Spinal cord (tissue), 10 donors: Measurements from ENCODE around the gene APLP1. TPM values are rescaled to one million over a fixed set of nuclear protein-coding genes. Genes with fewer than 3 reads are reported as not detected.

ENCODE experiments used
- DNase-seq, 6 donors: peaks; one replicate each; pipeline versions ENCODE4 v3.0.0 to v3.0.0-alpha.2; 2013 to 2015; ENCODE audit warnings: low spot score in 6 of 6, low read depth in 4 of 6
- H3K27ac ChIP-seq: one replicate; pipeline ENCODE4 v1.5.1; 2013; ENCODE audit warnings: low read depth, low read length, control low read depth
- H3K27me3 ChIP-seq: one replicate; pipeline ENCODE4 v1.6.1; 2013; ENCODE audit warnings: low read length; ENCODE audit not compliant: control insufficient read depth, insufficient read depth
- H3K36me3 ChIP-seq: one replicate; pipeline ENCODE4 v1.6.1; 2013; ENCODE audit warnings: low read length; ENCODE audit not compliant: control insufficient read depth, insufficient read depth
- H3K4me1 ChIP-seq: one replicate; pipeline ENCODE4 v1.6.1; 2013; ENCODE audit warnings: low read length; ENCODE audit not compliant: control insufficient read depth, insufficient read depth
- H3K4me3 ChIP-seq: one replicate; pipeline ENCODE4 v1.5.1; 2013; ENCODE audit warnings: low read depth, low read length, control low read depth
- H3K9me3 ChIP-seq: one replicate; pipeline ENCODE4 v1.6.1; 2013; ENCODE audit warnings: low read length; ENCODE audit not compliant: control insufficient read depth, insufficient read depth
- WGBS: methylation state at CpG from one replicate; pipeline ENCODE4 v1.1.5; 2013; ENCODE audit warnings: missing lambda C conversion rate; ENCODE audit not compliant: insufficient coverage; 5-methylcytosine and 5-hydroxymethylcytosine counted together
- polyA plus RNA-seq, 2 donors: library from polyadenylated mRNA; unstranded; fragments of 120-200 nt; gene quantifications; one replicate each; pipeline ENCODE4 v1.2.1, GENCODE V29; 2013; ENCODE audit not compliant: insufficient read length in 2 of 2
- small RNA-seq: library from RNA; depleted of rRNA; stranded (forward); fragments of <200 nt; gene quantifications from one replicate; pipeline ENCODE3, GENCODE V24; 2014; ENCODE audit warnings: low replicate concordance
- total RNA-seq, 2 donors: library from RNA; depleted of rRNA in 1 of 2; stranded (reverse); fragments of 120-200 nt in 1 of 2; fragments of >200 nt in 1 of 2; gene quantifications; one replicate each; pipeline versions ENCODE4 v1.2.3 to v1.2.4, GENCODE V29; 2013 to 2014
- donor health status: healthy.

The APLP1 gene
- total and polyA plus RNA-seq, 4 donors: 205 to 1,097 (median 629) TPM

- WGBS: 60% methylated on average over 2 of the region's 5 CpGs
- Histone ChIP-seq H3K9me3 (no peaks in the 10 kb centered on the region), H3K27me3 (peaks cover 2% of the 10 kb centered on the region), H3K27ac (no peak overlapping the region), H3K4me3 (no peak overlapping the region), H3K4me1 (peaks cover 3% of the 10 kb centered on the region), H3K36me3 (no peaks in the 10 kb centered on the region)
- no peak for DNase-seq
Observed at GRCh38 chr19:35928507-35928906, 60.1 kb downstream of the APLP1 start.

Small RNA genes within 50 kb of the gene (small RNA-seq; reads per million reads assigned to genes)
- not detected for gene RN7SL402P

Other genes with a start within 250 kb of the APLP1 start
- 10 to 100 TPM; 18.1 to 55.3 TPM for gene RBM42, start 239.5 kb upstream of the APLP1 start, total RNA-seq
- gene RBM42, start 239.5 kb upstream of the APLP1 start, polyA plus RNA-seq: 10 to 100 TPM; 73.4 to 76.5 TPM
- gene ETV2, start 226.8 kb upstream of the APLP1 start, total RNA-seq: 1 to 10 TPM in 1 of 2 donors, under 1 TPM in 1; 0.59 to 2.7 TPM
- gene ETV2, start 226.8 kb upstream of the APLP1 start, polyA plus RNA-seq: 1 to 10 TPM; 4.0 to 4.6 TPM
- 100 to 1,000 TPM; 321 to 628 TPM for gene COX6B1, start 220.3 kb upstream of the APLP1 start, total RNA-seq
- 100 to 1,000 TPM; 378 to 396 TPM for gene COX6B1, start 220.3 kb upstream of the APLP1 start, polyA plus RNA-seq
- gene UPK1A, start 202.1 kb upstream of the APLP1 start, total RNA-seq: not detected
- gene UPK1A, start 202.1 kb upstream of the APLP1 start, polyA plus RNA-seq: under 1 TPM in 1 of 2 donors, not detected in 1; 0.21 TPM
- not detected for gene ZBTB32, start 164.0 kb upstream of the APLP1 start, total RNA-seq
- under 1 TPM; 0.14 to 0.68 TPM for gene ZBTB32, start 164.0 kb upstream of the APLP1 start, polyA plus RNA-seq
- 10 to 100 TPM in 1 of 2 donors, 1 to 10 TPM in 1; 8.2 to 15.3 TPM for gene KMT2B, start 150.6 kb upstream of the APLP1 start, total RNA-seq
- gene KMT2B, start 150.6 kb upstream of the APLP1 start, polyA plus RNA-seq: 10 to 100 TPM; 41.6 to 42.2 TPM
- 1 to 10 TPM; 3.1 to 3.5 TPM for gene IGFLR1, start 126.1 kb upstream of the APLP1 start, total RNA-seq
- gene IGFLR1, start 126.1 kb upstream of the APLP1 start, polyA plus RNA-seq: 10 to 100 TPM in 1 of 2 donors, 1 to 10 TPM in 1; 8.8 to 10.9 TPM
- gene U2AF1L4, start 123.2 kb upstream of the APLP1 start, total RNA-seq: 10 to 100 TPM in 1 of 2 donors, 1 to 10 TPM in 1; 8.8 to 23.6 TPM
- gene U2AF1L4, start 123.2 kb upstream of the APLP1 start, polyA plus RNA-seq: 10 to 100 TPM; 25.9 to 37.7 TPM
- 100 to 1,000 TPM in 1 of 2 donors, 10 to 100 TPM in 1; 15.9 to 106 TPM for gene PSENEN, start 122.9 kb upstream of the APLP1 start, total RNA-seq
- 10 to 100 TPM; 80.1 to 81.8 TPM for gene PSENEN, start 122.9 kb upstream of the APLP1 start, polyA plus RNA-seq
- gene LIN37, start 120.0 kb upstream of the APLP1 start, total RNA-seq: 10 to 100 TPM in 1 of 2 donors, 1 to 10 TPM in 1; 5.1 to 15.7 TPM
- 10 to 100 TPM; 17.7 to 18.3 TPM for gene LIN37, start 120.0 kb upstream of the APLP1 start, polyA plus RNA-seq
- 1 to 10 TPM; 1.8 to 2.8 TPM for gene HSPB6, start 111.5 kb upstream of the APLP1 start, total RNA-seq
- 10 to 100 TPM; 25.7 to 26.9 TPM for gene HSPB6, start 111.5 kb upstream of the APLP1 start, polyA plus RNA-seq
- gene PROSER3, start 110.4 kb upstream of the APLP1 start, total RNA-seq: 1 to 10 TPM; 2.8 to 7.8 TPM
- gene PROSER3, start 110.4 kb upstream of the APLP1 start, polyA plus RNA-seq: 10 to 100 TPM; 15.2 to 27.7 TPM
- gene ARHGAP33, start 93.0 kb upstream of the APLP1 start, total RNA-seq: 10 to 100 TPM; 13.6 to 32.6 TPM
- gene ARHGAP33, start 93.0 kb upstream of the APLP1 start, polyA plus RNA-seq: 100 to 1,000 TPM; 152 to 183 TPM
- gene PRODH2, start 55.7 kb upstream of the APLP1 start, total RNA-seq: under 1 TPM in 1 of 2 donors, not detected in 1; 0.10 TPM
- gene PRODH2, start 55.7 kb upstream of the APLP1 start, polyA plus RNA-seq: under 1 TPM; 0.27 to 0.32 TPM
- under 1 TPM; 0.30 to 0.44 TPM for gene NPHS1, start 16.1 kb upstream of the APLP1 start, total RNA-seq
- 1 to 10 TPM; 1.9 to 2.1 TPM for gene NPHS1, start 16.1 kb upstream of the APLP1 start, polyA plus RNA-seq
- gene KIRREL2, start 11.7 kb upstream of the APLP1 start, total RNA-seq: 1 to 10 TPM; 1.1 to 1.9 TPM
- gene KIRREL2, start 11.7 kb upstream of the APLP1 start, polyA plus RNA-seq: 1 to 10 TPM; 2.8 to 3.5 TPM
- gene NFKBID, start 32.0 kb downstream of the APLP1 start, total RNA-seq: 1 to 10 TPM; 6.4 to 6.8 TPM
- 10 to 100 TPM in 1 of 2 donors, 1 to 10 TPM in 1; 4.9 to 10.6 TPM for gene NFKBID, start 32.0 kb downstream of the APLP1 start, polyA plus RNA-seq
- gene HCST, start 34.0 kb downstream of the APLP1 start, total RNA-seq: 1 to 10 TPM; 1.9 to 3.5 TPM
- gene HCST, start 34.0 kb downstream of the APLP1 start, polyA plus RNA-seq: 1 to 10 TPM; 3.7 to 4.0 TPM
- 10 to 100 TPM; 14.1 to 34.1 TPM for gene TYROBP, start 39.7 kb downstream of the APLP1 start, total RNA-seq
- 10 to 100 TPM; 25.8 to 32.4 TPM for gene TYROBP, start 39.7 kb downstream of the APLP1 start, polyA plus RNA-seq
- gene LRFN3, start 67.8 kb downstream of the APLP1 start, total RNA-seq: 1 to 10 TPM; 5.5 to 6.6 TPM
- 10 to 100 TPM; 45.0 to 47.8 TPM for gene LRFN3, start 67.8 kb downstream of the APLP1 start, polyA plus RNA-seq
- gene SDHAF1, start 126.6 kb downstream of the APLP1 start, total RNA-seq: 10 to 100 TPM; 11.4 to 27.5 TPM
- gene SDHAF1, start 126.6 kb downstream of the APLP1 start, polyA plus RNA-seq: 10 to 100 TPM; 25.3 to 27.3 TPM
- 1 to 10 TPM in 1 of 2 donors, under 1 TPM in 1; 0.79 to 1.4 TPM for gene SYNE4, start 140.2 kb downstream of the APLP1 start, total RNA-seq
- gene SYNE4, start 140.2 kb downstream of the APLP1 start, polyA plus RNA-seq: 1 to 10 TPM; 6.8 to 7.1 TPM
- 10 to 100 TPM; 12.6 to 14.3 TPM for gene ALKBH6, start 145.6 kb downstream of the APLP1 start, total RNA-seq
- 10 to 100 TPM; 22.5 to 29.2 TPM for gene ALKBH6, start 145.6 kb downstream of the APLP1 start, polyA plus RNA-seq
- 10 to 100 TPM; 25.2 to 53.4 TPM for gene CLIP3, start 164.3 kb downstream of the APLP1 start, total RNA-seq
- 100 to 1,000 TPM; 294 to 331 TPM for gene CLIP3, start 164.3 kb downstream of the APLP1 start, polyA plus RNA-seq
- gene THAP8, start 185.7 kb downstream of the APLP1 start, total RNA-seq: 1 to 10 TPM; 3.1 to 6.6 TPM
- 10 to 100 TPM; 16.9 to 17.1 TPM for gene THAP8, start 185.7 kb downstream of the APLP1 start, polyA plus RNA-seq
- 1 to 10 TPM; 2.1 to 3.1 TPM for gene WDR62, start 186.3 kb downstream of the APLP1 start, total RNA-seq
- 1 to 10 TPM; 4.8 to 6.6 TPM for gene WDR62, start 186.3 kb downstream of the APLP1 start, polyA plus RNA-seq
- gene OVOL3, start 242.6 kb downstream of the APLP1 start, total RNA-seq: not detected
- gene OVOL3, start 242.6 kb downstream of the APLP1 start, polyA plus RNA-seq: under 1 TPM in 1 of 2 donors, not detected in 1; 0.56 TPM
- 100 to 1,000 TPM in 1 of 2 donors, 10 to 100 TPM in 1; 68.3 to 130 TPM for gene POLR2I, start 246.3 kb downstream of the APLP1 start, total RNA-seq
- 100 to 1,000 TPM; 104 to 113 TPM for gene POLR2I, start 246.3 kb downstream of the APLP1 start, polyA plus RNA-seq
- 100 to 1,000 TPM; 184 to 278 TPM for gene TBCB, start 246.9 kb downstream of the APLP1 start, total RNA-seq
- 100 to 1,000 TPM; 336 to 343 TPM for gene TBCB, start 246.9 kb downstream of the APLP1 start, polyA plus RNA-seq